Measurements from ENCODE around the gene PCDHGA2. TPM values are rescaled to one million over a fixed set of nuclear protein-coding genes. Genes with fewer than 3 reads are reported as not detected.

PCDHGA2 gene
- total RNA-seq, 2 donors from 2014 or later = 8.5 to 13.8 TPM

DNA sequence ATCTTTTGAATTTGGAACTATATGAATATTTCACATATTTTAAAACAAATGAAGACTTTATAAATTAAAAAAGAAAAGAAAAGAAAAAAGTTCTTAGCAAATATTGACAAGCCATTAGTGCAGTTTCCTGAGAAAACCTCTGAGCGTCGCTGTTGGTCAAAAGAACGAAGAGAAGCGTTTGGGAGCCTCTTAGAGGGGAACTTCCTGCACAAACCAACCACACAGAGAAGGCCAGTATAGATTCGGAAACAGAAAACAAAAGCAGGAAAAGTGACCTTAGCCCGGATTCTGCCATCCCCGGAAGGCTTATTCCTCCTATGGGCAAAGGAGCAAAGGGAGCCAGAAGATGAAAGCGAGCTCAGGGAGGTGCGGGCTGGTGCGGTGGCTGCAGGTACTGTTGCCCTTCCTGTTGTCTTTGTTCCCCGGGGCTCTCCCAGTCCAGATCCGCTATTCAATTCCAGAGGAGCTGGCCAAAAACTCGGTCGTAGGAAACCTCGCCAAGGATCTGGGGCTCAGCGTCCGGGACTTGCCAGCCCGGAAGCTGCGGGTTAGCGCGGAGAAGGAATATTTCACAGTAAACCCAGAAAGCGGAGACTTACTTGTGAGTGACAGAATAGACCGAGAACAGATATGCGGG is 21.3 kb downstream of the PCDHGA2 start, which contains the start of gene PCDHGB2:
PCDHGB2 (plus strand) TSS at position 205 of the 637 bp plus-strand sequence; CDS start at position 347, 142 bp downstream.
- ATAC-seq (ENCODE audit: insufficient number of reproducible peaks, low FRiP score, low read depth) (no peak), DNase-seq (ENCODE audit: low spot score) (no peak)
- no peaks in the 10 kb centered on the region for H3K27me3 ChIP-seq (replicated peaks; ENCODE audit: insufficient read depth)
- peaks cover 89% of the 10 kb centered on the region for H3K9me3 ChIP-seq
- TF ChIP-seq, protein P1, sequence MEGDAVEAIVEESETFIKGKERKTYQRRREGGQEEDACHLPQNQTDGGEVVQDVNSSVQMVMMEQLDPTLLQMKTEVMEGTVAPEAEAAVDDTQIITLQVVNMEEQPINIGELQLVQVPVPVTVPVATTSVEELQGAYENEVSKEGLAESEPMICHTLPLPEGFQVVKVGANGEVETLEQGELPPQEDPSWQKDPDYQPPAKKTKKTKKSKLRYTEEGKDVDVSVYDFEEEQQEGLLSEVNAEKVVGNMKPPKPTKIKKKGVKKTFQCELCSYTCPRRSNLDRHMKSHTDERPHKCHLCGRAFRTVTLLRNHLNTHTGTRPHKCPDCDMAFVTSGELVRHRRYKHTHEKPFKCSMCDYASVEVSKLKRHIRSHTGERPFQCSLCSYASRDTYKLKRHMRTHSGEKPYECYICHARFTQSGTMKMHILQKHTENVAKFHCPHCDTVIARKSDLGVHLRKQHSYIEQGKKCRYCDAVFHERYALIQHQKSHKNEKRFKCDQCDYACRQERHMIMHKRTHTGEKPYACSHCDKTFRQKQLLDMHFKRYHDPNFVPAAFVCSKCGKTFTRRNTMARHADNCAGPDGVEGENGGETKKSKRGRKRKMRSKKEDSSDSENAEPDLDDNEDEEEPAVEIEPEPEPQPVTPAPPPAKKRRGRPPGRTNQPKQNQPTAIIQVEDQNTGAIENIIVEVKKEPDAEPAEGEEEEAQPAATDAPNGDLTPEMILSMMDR (IDR thresholded peaks at IDR 0.05) = no peak
- no peaks in the 10 kb centered on the region for H3K4me1 ChIP-seq (ENCODE audit: control insufficient read depth in 1 of 2, low read depth in 2 of 2)
- H3K4me3 ChIP-seq = peak within 1 kb of the TSS; percentile 60
- no peaks in the 10 kb centered on the region for H3K36me3 ChIP-seq
- no peak within 1 kb of the TSS for H3K27ac ChIP-seq

DNA sequence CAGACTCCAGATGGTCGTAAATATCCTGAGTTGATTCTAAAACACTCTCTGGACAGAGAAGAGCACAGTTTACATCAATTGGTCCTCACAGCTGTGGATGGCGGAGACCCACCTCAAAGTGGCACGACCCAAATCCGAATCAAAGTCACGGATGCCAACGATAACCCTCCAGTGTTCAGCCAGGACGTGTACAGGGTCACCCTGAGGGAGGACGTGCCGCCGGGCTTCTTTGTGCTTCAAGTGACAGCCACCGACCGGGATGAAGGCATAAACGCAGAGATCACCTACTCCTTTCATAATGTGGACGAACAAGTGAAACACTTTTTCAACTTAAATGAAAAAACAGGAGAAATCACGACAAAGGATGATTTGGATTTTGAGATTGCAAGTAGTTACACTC is 22.1 kb downstream of the PCDHGA2 start:
- DNase-seq (ENCODE audit: low spot score) (no peak), ATAC-seq (ENCODE audit: insufficient number of reproducible peaks, low FRiP score, low read depth) (no peak)
- peak overlapping the region; percentile 60 for H3K4me3 ChIP-seq
- TF ChIP-seq, protein P1 (IDR thresholded peaks at IDR 0.05) = no peak
- H3K9me3 ChIP-seq = peaks cover 89% of the 10 kb centered on the region
- H3K27me3 ChIP-seq (replicated peaks; ENCODE audit: insufficient read depth) = no peaks in the 10 kb centered on the region
- H3K27ac ChIP-seq = no peak overlapping the region
- no peaks in the 10 kb centered on the region for H3K36me3 ChIP-seq
- H3K4me1 ChIP-seq (ENCODE audit: control insufficient read depth in 1 of 2, low read depth in 2 of 2) = no peaks in the 10 kb centered on the region

DNA sequence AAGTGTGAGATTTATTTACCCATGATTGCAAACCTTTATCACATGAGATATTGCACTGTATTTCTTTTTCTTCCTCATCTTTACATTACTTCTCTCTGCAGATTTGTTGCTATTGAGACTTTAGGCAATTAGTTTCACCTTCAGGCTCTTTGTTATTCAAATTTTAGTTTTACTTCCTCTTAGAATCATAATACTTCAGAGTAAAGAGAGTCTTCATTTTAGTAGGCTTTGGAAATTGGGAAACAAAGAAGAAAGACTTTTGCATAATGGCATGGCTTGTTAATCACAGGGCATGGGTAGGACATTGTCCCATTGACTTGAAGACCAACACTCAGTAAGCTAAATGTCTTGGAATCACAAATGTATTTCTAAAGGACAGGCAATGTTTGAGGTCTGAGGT is 24.2 kb downstream of the PCDHGA2 start:
- TF ChIP-seq, protein P1 (IDR thresholded peaks at IDR 0.05) = no peak
- Histone ChIP-seq H3K9me3 (peaks cover 90% of the 10 kb centered on the region), H3K4me1 (ENCODE audit: control insufficient read depth in 1 of 2, low read depth in 2 of 2) (no peaks in the 10 kb centered on the region), H3K4me3 (no peak overlapping the region), H3K27me3 (replicated peaks; ENCODE audit: insufficient read depth) (no peaks in the 10 kb centered on the region), H3K27ac (no peak overlapping the region), H3K36me3 (no peaks in the 10 kb centered on the region)
- DNase-seq (ENCODE audit: low spot score) = no peak
- ATAC-seq (ENCODE audit: insufficient number of reproducible peaks, low FRiP score, low read depth) = no peak

DNA sequence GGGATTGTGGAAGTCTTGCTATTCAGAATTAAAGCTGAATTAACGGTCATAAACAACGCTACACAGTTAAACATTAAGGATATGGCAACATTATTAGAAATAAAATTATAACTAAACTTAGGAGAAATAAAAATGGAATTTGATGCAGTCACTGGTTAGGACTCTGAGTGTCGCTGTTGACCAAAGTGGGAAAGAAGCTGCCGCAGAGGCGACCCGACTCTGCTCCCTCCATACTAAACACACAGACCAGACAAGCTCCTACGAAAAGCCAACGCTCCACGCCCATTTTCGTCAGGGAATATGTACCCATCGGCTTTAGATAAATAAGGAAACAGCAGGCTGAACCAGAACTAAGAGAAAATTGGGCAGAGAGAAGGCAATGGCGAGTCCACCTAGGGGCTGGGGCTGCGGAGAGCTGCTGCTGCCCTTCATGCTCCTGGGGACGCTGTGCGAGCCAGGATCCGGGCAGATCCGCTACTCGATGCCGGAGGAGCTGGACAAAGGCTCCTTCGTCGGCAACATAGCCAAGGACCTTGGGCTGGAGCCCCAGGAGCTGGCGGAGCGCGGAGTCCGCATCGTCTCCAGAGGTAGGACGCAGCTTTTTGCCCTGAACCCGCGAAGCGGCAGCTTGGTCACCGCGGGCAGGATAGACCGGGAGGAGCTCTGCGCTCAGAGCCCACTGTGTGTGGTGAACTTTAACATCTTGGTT is 25.5 kb downstream of the PCDHGA2 start, which contains the start of gene PCDHGA5:
PCDHGA5 (plus strand) TSS at position 211 of the 709 bp plus-strand sequence; CDS start at position 380, 169 bp downstream.
- ATAC-seq (ENCODE audit: insufficient number of reproducible peaks, low FRiP score, low read depth) = no peak

More for the DNA sequence above, 25.5 kb downstream of the PCDHGA2 start, which contains the start of gene PCDHGA5:
- Histone ChIP-seq H3K36me3 (no peaks in the 10 kb centered on the region), H3K4me1 (ENCODE audit: control insufficient read depth in 1 of 2, low read depth in 2 of 2) (no peaks in the 10 kb centered on the region), H3K27me3 (replicated peaks; ENCODE audit: insufficient read depth) (no peaks in the 10 kb centered on the region), H3K27ac (no peak within 1 kb of the TSS), H3K9me3 (peaks cover 84% of the 10 kb centered on the region), H3K4me3 (peak within 1 kb of the TSS; percentile 3)
- DNase-seq (ENCODE audit: low spot score) = no peak
- TF ChIP-seq, protein P1 (IDR thresholded peaks at IDR 0.05) = no peak
